ENCODE results near the gene SVOPL. TPM values are rescaled to one million over a fixed set of nuclear protein-coding genes. Genes with fewer than 3 reads are reported as not detected.
"Not testable (repeated sequence)": the region's sequence is repeated elsewhere in the genome, so short reads cannot be mapped to it uniquely, and the experiment has no call there.

Gene SVOPL
- total RNA-seq, 2 donors from 2014 or later, result not detected

DNA sequence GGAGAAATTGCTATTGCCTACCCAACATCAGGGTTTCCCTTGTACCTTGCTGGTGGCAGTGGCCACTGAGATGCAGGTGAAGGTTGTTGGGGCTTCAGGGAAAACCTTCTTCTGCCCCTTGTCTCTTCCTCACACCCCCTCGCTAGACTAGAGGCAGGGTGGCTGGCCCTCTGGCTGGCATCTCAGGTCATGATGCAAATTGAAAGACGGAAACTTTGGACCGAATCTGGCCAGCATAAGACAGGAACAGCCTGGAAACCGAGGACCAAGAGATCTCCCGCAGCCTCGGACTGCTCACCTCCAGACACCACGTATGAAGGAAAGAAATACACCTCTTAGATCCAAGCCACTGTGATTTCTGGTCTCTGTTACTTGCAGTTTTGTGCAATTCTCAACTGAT, 2.9 kb downstream of the SVOPL start:
- WGBS, 2 donors, result 92 to 94% methylated on average over 7 of the region's 7 CpGs
- intact Hi-C loops (cut with DNase I), result no loop called here
- H3K4me3 ChIP-seq, result no peak overlapping the region
- no peaks in the 10 kb centered on the region for H3K9me3 ChIP-seq
- ATAC-seq (no peak), DNase-seq (no peak)
- no peaks in the 10 kb centered on the region for H3K36me3 ChIP-seq (replicated peaks in 1 of 2; ENCODE audit: insufficient read depth in 1 of 2, low read depth in 2 of 2)
- no peaks in the 10 kb centered on the region for H3K27me3 ChIP-seq
- TF ChIP-seq POLR2A (IDR thresholded peaks at IDR 0.05), result no peak
- TF ChIP-seq, protein P1, sequence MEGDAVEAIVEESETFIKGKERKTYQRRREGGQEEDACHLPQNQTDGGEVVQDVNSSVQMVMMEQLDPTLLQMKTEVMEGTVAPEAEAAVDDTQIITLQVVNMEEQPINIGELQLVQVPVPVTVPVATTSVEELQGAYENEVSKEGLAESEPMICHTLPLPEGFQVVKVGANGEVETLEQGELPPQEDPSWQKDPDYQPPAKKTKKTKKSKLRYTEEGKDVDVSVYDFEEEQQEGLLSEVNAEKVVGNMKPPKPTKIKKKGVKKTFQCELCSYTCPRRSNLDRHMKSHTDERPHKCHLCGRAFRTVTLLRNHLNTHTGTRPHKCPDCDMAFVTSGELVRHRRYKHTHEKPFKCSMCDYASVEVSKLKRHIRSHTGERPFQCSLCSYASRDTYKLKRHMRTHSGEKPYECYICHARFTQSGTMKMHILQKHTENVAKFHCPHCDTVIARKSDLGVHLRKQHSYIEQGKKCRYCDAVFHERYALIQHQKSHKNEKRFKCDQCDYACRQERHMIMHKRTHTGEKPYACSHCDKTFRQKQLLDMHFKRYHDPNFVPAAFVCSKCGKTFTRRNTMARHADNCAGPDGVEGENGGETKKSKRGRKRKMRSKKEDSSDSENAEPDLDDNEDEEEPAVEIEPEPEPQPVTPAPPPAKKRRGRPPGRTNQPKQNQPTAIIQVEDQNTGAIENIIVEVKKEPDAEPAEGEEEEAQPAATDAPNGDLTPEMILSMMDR (IDR thresholded peaks at IDR 0.05), result no peak
- no peak overlapping the region for H3K27ac ChIP-seq
- H3K4me1 ChIP-seq, result no peaks in the 10 kb centered on the region

DNA sequence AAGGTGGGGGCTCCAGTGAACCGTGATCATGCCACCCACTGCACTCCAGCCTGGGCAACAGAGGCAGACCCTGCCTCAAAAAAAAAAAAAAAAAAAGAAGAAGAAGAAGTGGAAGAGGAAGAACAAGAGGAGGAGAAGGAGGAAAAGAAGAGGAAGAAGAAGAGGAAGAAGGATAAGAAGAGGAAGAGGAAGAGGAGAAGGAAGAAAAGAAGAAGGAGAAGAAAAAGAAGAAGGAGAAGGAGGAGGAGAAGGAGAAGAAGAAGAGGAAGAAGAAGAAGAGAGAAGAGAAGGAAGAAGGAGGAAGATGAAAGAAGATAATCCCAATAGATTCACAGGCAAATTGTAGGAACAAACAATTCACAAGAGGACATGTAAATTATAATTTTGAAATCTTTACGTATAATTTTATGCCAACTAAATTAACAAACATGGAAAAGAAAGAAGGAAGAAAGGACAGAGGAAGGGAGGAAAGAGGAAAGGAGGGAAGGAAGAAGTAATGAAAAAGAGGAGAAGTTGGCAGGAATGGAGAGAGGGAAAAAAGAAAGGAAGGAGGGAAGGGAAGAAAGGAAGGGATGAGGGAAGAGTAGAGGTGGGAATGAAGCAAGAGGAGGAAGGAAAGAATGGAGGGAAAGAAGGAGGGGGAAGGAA, 3.5 kb downstream of the SVOPL start:
- Histone ChIP-seq H3K36me3 (replicated peaks in 1 of 2; ENCODE audit: insufficient read depth in 1 of 2, low read depth in 2 of 2) (no peaks in the 10 kb centered on the region), H3K27me3 (no peaks in the 10 kb centered on the region), H3K27ac (no peak overlapping the region), H3K4me1 (no peaks in the 10 kb centered on the region), H3K4me3 (no peak overlapping the region), H3K9me3 (no peaks in the 10 kb centered on the region)
- no peak for ATAC-seq
- intact Hi-C loops (cut with DNase I), result no loop called here
- TF ChIP-seq, protein P1 (IDR thresholded peaks at IDR 0.05), result no peak
- no peak for TF ChIP-seq POLR2A (IDR thresholded peaks at IDR 0.05)
- DNase-seq, result no peak
- WGBS, 2 donors, result 68 to 71% methylated on average over 2 of the region's 2 CpGs

DNA sequence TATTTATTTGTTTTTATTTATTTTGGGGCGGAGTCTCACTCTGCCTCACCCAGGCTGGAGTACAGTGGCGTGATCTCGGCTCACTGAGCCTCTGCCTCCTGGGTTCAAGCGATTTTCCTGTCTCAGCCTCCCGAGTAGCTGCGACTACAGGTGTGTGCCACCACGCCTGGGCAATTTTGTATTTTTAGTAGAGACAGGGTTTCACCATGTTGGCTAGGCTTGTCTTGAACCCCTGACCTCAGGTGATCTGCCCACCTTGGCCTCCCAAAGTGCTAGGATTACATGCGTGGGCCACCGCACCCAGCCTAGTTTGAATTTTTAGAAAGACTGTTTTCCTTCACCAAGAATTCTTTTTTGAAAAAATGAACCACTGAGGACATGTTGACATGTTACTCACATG, 5.4 kb downstream of the SVOPL start:
- DNase-seq; H3K27me3 ChIP-seq; ATAC-seq; H3K9me3 ChIP-seq; intact Hi-C loops (cut with DNase I); H3K27ac ChIP-seq; H3K36me3 ChIP-seq (replicated peaks in 1 of 2; ENCODE audit: insufficient read depth in 1 of 2, low read depth in 2 of 2); H3K4me3 ChIP-seq; H3K4me1 ChIP-seq: not testable (repeated sequence)
- 92% methylated on average over 9 of the region's 9 CpGs for WGBS, 2 donors

DNA sequence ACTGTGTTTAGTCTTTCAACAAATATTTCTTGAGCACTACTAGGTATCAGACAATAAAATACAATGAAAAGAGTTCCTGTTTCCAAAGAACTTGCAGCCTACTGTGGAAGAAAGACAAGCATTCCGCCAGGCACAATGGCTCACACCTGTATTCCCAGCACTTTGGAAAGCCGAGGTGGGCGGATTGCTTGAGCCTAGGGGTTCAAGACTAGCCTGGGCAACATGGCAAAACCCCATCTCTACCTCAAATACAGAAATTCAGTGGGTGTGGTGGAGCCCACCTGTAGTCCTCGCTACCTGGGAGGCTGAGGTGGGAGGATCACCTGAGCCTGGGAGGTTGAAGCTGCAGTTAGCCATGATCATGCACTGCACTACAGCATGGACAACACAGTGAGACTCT, 6.1 kb downstream of the SVOPL start:
- Histone ChIP-seq H3K9me3 (no peaks in the 10 kb centered on the region), H3K36me3 (replicated peaks in 1 of 2; ENCODE audit: insufficient read depth in 1 of 2, low read depth in 2 of 2) (no peaks in the 10 kb centered on the region), H3K27ac (no peak overlapping the region), H3K4me1 (no peaks in the 10 kb centered on the region), H3K27me3 (no peaks in the 10 kb centered on the region), H3K4me3 (no peak overlapping the region)
- ATAC-seq, result no peak
- TF ChIP-seq, protein P1 (IDR thresholded peaks at IDR 0.05), result no peak
- no peak for TF ChIP-seq POLR2A (IDR thresholded peaks at IDR 0.05)
- WGBS, 2 donors, result 96 to 99% methylated on average over 4 of the region's 4 CpGs
- intact Hi-C loops (cut with DNase I), result no loop called here
- DNase-seq, result no peak

DNA sequence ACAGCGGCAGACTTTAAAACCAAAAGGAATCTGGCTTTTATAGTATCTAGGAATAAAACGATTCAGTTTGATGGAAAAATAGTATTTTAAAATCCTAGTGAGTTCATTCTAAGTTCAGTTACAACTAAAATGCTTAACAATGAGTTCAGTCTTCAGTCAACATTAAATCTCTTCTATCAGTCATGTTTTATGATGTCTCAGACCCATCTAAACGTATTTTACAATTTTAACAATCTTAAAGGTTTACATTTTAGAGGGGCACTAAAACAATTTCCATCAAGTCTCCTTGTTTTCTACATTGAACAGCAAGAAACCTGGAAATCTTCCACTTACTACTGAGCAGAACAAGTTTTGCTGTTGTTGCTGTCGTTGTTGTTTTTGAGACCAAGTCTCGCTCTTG, 10.0 kb downstream of the SVOPL start:
- no peak for ATAC-seq
- Histone ChIP-seq H3K27me3 (no peaks in the 10 kb centered on the region), H3K4me3 (no peak overlapping the region), H3K36me3 (replicated peaks in 1 of 2; ENCODE audit: insufficient read depth in 1 of 2, low read depth in 2 of 2) (no peaks in the 10 kb centered on the region), H3K4me1 (peaks cover 7% of the 10 kb centered on the region), H3K9me3 (no peaks in the 10 kb centered on the region), H3K27ac (no peak overlapping the region)
- WGBS, 2 donors, result 75% methylated on average over 5 of the region's 5 CpGs
- TF ChIP-seq POLR2A (IDR thresholded peaks at IDR 0.05), result no peak
- TF ChIP-seq, protein P1 (IDR thresholded peaks at IDR 0.05), result no peak
- intact Hi-C loops (cut with DNase I), result no loop called here
- no peak for DNase-seq
